HepG2 (cell line): ENCODE results near the gene EDEM1. TPM values are rescaled to one million over a fixed set of nuclear protein-coding genes. Genes with fewer than 3 reads are reported as not detected.

Experiments
- GMEB2 ChIP-seq: IDR thresholded peaks from 2 replicates; pipeline ENCODE4 v1.6.1; 2016; ENCODE audit warnings: missing biosample characterization, missing genetic modification reagents, low read depth
- KAT8 ChIP-seq: IDR thresholded peaks from 2 replicates; pipeline ENCODE4 v1.6.1; 2016; ENCODE audit warnings: missing genetic modification reagents, missing compliant biosample characterization
- NFIB ChIP-seq: sonication (generic); formaldehyde crosslinking; IDR thresholded peaks from 2 replicates; pipeline ENCODE4 v1.9.0; 2021; ENCODE audit warnings: missing genetic modification reagents, mild to moderate bottlenecking, borderline replicate concordance
- ZNF317 ChIP-seq: sonication (generic); formaldehyde crosslinking; IDR thresholded peaks from 2 replicates; pipeline ENCODE4 v1.5.0; 2020; ENCODE audit warnings: mild to moderate bottlenecking, missing genetic modification reagents
- ZNF547 ChIP-seq: sonication (generic); formaldehyde crosslinking; IDR thresholded peaks from 2 replicates; pipeline ENCODE4 v1.5.1; 2020; ENCODE audit warnings: mild to moderate bottlenecking, missing genetic modification reagents
- ZNF614 ChIP-seq: IDR thresholded peaks from 2 replicates; pipeline ENCODE4 v1.6.1; 2018; ENCODE audit warnings: missing biosample characterization, missing genetic modification reagents, inconsistent platforms, borderline replicate concordance
- ZNF703 ChIP-seq: sonication (generic); formaldehyde crosslinking; IDR thresholded peaks from 2 replicates; pipeline ENCODE4 v1.5.1; 2020; ENCODE audit warnings: missing genetic modification reagents, mild to moderate bottlenecking, moderate library complexity, borderline replicate concordance
- ZZZ3 ChIP-seq: sonication (generic); formaldehyde crosslinking; IDR thresholded peaks from 2 replicates; pipeline ENCODE4 v1.4.0; 2020; ENCODE audit warnings: missing genetic modification reagents, mild to moderate bottlenecking, borderline replicate concordance
- polyA plus RNA-seq, 8 experiments: library from polyadenylated mRNA; depleted of rRNA in 3 of 8; stranded (reverse) in 7 of 8; unstranded in 1 of 8; fragments of >200 nt; fragmentation: Illumina TruSeq in 4 of 8; extraction: Trizol in 4 of 8; gene quantifications; 2 replicates each; pipeline versions ENCODE4 v1.2.1 to v1.2.3, GENCODE V29; 2011 to 2016; ENCODE audit warnings: low read depth in 4 of 8, missing spikeins in 1 of 8, mixed read lengths in 1 of 8; ENCODE audit not compliant: insufficient read depth in 1 of 8
- total RNA-seq, 5 experiments: library from RNA; depleted of rRNA; stranded (reverse); fragments of >200 nt; fragmentation: Illumina TruSeq; extraction: Trizol; gene quantifications; 2 replicates each; pipeline ENCODE4 v1.2.3, GENCODE V29; 2016; ENCODE audit warnings: low read depth in 1 of 5
- TF ChIP-seq, protein P1 (sequence below): sonication (generic); formaldehyde crosslinking; IDR thresholded peaks from 2 replicates; pipeline ENCODE4 v1.8.1; 2022; ENCODE audit warnings: low read depth, mild to moderate bottlenecking, missing genetic modification reagents
- TF ChIP-seq, protein P2 (sequence below): sonication (generic); formaldehyde crosslinking; IDR thresholded peaks from 2 replicates; pipeline ENCODE4 v1.4.0; 2020; ENCODE audit warnings: missing genetic modification reagents

The EDEM1 gene
- total and polyA plus RNA-seq, 2 of the 13 experiments (the other 11 are each of a cell fraction or from before 2014, with no cell fraction given): 13.8 to 25.8 TPM

- TF ChIP-seq, protein P1, sequence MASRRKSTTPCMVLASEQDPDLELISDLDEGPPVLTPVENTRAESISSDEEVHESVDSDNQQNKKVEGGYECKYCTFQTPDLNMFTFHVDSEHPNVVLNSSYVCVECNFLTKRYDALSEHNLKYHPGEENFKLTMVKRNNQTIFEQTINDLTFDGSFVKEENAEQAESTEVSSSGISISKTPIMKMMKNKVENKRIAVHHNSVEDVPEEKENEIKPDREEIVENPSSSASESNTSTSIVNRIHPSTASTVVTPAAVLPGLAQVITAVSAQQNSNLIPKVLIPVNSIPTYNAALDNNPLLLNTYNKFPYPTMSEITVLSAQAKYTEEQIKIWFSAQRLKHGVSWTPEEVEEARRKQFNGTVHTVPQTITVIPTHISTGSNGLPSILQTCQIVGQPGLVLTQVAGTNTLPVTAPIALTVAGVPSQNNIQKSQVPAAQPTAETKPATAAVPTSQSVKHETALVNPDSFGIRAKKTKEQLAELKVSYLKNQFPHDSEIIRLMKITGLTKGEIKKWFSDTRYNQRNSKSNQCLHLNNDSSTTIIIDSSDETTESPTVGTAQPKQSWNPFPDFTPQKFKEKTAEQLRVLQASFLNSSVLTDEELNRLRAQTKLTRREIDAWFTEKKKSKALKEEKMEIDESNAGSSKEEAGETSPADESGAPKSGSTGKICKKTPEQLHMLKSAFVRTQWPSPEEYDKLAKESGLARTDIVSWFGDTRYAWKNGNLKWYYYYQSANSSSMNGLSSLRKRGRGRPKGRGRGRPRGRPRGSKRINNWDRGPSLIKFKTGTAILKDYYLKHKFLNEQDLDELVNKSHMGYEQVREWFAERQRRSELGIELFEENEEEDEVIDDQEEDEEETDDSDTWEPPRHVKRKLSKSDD (CRISPR knock-in tag): no peak
- TF ChIP-seq, protein P2, sequence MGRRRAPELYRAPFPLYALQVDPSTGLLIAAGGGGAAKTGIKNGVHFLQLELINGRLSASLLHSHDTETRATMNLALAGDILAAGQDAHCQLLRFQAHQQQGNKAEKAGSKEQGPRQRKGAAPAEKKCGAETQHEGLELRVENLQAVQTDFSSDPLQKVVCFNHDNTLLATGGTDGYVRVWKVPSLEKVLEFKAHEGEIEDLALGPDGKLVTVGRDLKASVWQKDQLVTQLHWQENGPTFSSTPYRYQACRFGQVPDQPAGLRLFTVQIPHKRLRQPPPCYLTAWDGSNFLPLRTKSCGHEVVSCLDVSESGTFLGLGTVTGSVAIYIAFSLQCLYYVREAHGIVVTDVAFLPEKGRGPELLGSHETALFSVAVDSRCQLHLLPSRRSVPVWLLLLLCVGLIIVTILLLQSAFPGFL (CRISPR knock-in tag): no peak
- TF ChIP-seq ZNF317 (CRISPR knock-in tag): no peak
- TF ChIP-seq ZNF614 (CRISPR knock-in tag): no peak
- no peak for TF ChIP-seq NFIB (CRISPR knock-in tag)
- TF ChIP-seq ZZZ3: no peak
- no peak for TF ChIP-seq KAT8
- TF ChIP-seq ZNF703 (CRISPR knock-in tag): no peak
- no peak for TF ChIP-seq ZNF547 (CRISPR knock-in tag)
- no peak for TF ChIP-seq GMEB2 (CRISPR knock-in tag)
These were observed 27.2 kb upstream of the EDEM1 start (continued) for GRCh38 chr3:5160321-5160720.
